Stomach (tissue), 4 donors: Measurements from ENCODE around the gene GALNT13.

ENCODE experiments used
- EP300 ChIP-seq: sonication (generic); formaldehyde crosslinking; IDR thresholded peaks from one replicate; pipeline ENCODE4 v1.6.1; 2017; ENCODE audit warnings: antibody characterized with exemption
- POLR2A ChIP-seq, 4 donors: fragments of 450-650 bp; IDR thresholded peaks; one replicate each; pipeline ENCODE4 v1.6.1; 2016; ENCODE audit warnings: antibody characterized with exemption in 4 of 4, control low read depth in 2 of 4, mild to moderate bottlenecking in 1 of 4, moderate library complexity in 1 of 4
- POLR2AphosphoS5 ChIP-seq, 3 donors: sonication (generic); formaldehyde crosslinking; IDR thresholded peaks; one replicate each; pipeline ENCODE4 v1.6.1; 2016; ENCODE audit warnings: antibody characterized with exemption in 3 of 3
- TF ChIP-seq, protein P1 (sequence below), 7 experiments: fragments of 450-650 bp in 4 of 7; fragments of 200-600 bp in 3 of 7; sonication (generic) in 3 of 7; IDR thresholded peaks; one replicate each; pipeline ENCODE4 v1.5.1; 2016 to 2019; ENCODE audit warnings: antibody characterized with exemption in 7 of 7, control low read depth in 2 of 7, mild to moderate bottlenecking in 1 of 7

DNA sequence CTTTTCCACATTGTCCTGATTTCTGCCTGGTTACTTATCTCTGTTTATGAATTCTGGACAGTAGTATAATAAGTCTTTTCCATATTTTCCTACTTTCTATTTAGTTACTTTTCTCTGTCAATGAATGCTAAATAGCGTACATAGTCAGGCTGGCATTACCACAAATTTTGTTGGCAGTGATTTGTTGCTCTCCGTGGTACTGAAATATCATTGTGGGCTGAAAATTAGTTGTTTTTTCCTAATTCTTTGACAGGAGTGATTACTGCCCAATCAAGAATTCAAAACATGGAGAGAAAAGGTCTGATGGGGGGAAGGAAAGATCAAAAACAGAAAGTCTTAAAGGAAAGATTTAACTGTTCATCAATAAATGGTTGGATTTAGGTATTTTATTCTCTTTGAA, 7.7 kb upstream of the GALNT13 start:
- TF ChIP-seq, protein P1, sequence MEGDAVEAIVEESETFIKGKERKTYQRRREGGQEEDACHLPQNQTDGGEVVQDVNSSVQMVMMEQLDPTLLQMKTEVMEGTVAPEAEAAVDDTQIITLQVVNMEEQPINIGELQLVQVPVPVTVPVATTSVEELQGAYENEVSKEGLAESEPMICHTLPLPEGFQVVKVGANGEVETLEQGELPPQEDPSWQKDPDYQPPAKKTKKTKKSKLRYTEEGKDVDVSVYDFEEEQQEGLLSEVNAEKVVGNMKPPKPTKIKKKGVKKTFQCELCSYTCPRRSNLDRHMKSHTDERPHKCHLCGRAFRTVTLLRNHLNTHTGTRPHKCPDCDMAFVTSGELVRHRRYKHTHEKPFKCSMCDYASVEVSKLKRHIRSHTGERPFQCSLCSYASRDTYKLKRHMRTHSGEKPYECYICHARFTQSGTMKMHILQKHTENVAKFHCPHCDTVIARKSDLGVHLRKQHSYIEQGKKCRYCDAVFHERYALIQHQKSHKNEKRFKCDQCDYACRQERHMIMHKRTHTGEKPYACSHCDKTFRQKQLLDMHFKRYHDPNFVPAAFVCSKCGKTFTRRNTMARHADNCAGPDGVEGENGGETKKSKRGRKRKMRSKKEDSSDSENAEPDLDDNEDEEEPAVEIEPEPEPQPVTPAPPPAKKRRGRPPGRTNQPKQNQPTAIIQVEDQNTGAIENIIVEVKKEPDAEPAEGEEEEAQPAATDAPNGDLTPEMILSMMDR (IDR thresholded peaks at IDR 0.05) = no peak
- no peak for TF ChIP-seq POLR2AphosphoS5 (IDR thresholded peaks at IDR 0.05)
- TF ChIP-seq POLR2A (IDR thresholded peaks at IDR 0.05) = no peak
- no peak for TF ChIP-seq EP300
